Mucosa of descending colon (tissue), 3 donors: Measurements from ENCODE around the gene UTS2R. TPM values are rescaled to one million over a fixed set of nuclear protein-coding genes. Genes with fewer than 3 reads are reported as not detected.
A peak's percentile ranks its signal among the peaks of the same experiment; 100 is the strongest.
"Not testable (repeated sequence)": the region's sequence is repeated elsewhere in the genome, so short reads cannot be mapped to it uniquely, and the experiment has no call there.

Experiments
- ATAC-seq: fragments of 200-7000 bp; cut with Tn5 transposase; one replicate; pipeline ENCODE4 v1.9.1; 2020; ENCODE audit warnings: mild to moderate bottlenecking, moderate library complexity
- DNase-seq, 3 donors: peaks; one replicate each; pipeline ENCODE4 v3.0.0-alpha.2; 2020
- H3K36me3 ChIP-seq: fragments of 200-600 bp; one replicate; pipeline ENCODE4 v1.8.0; 2021; ENCODE audit warnings: low read depth, mild to moderate bottlenecking
- H3K4me1 ChIP-seq: fragments of 200-600 bp; one replicate; pipeline ENCODE4 v1.8.0; 2021; ENCODE audit warnings: low read depth, mild to moderate bottlenecking
- H3K4me3 ChIP-seq: fragments of 200-600 bp; one replicate; pipeline ENCODE4 v1.8.0; 2021; ENCODE audit warnings: mild to moderate bottlenecking
- H3K9me3 ChIP-seq: fragments of 200-600 bp; one replicate; pipeline ENCODE4 v1.8.0; 2021; ENCODE audit warnings: mild to moderate bottlenecking
- CTCF ChIP-seq: fragments of 200-600 bp; IDR thresholded peaks from one replicate; pipeline ENCODE4 v1.8.0; 2022; ENCODE audit warnings: antibody characterized with exemption, mild to moderate bottlenecking
- intact Hi-C, 2 donors: fragments of 100-400 bp; cut with DNase I in 1 of 2; cut with micrococcal nuclease in 1 of 2; formaldehyde crosslinking; loops; one replicate each; pipeline versions ENCODE4 v1.11.0 to v1.11.1; 2022; cut with DNase I, micrococcal nuclease
- total RNA-seq, 3 donors: library from RNA; stranded (reverse); fragmentation: NEBNext Ultra II Directional in 2 of 3; extraction: Animal tissue kit (Norgen Biotek cat#: 25700) in 2 of 3; gene quantifications; one replicate each; pipeline versions ENCODE4 v1.2.1 to v1.2.4, GENCODE V29; 2021 to 2023
- donor health status: DM: no; HTN: no; CAD: no; lungs with moderate emphysema.
- donor health status: DM: no; HTN: no; CAD: no.
- donor health status: DM: no; HTN: yes; CAD: no.

Gene UTS2R
- total RNA-seq, 3 donors from 2014 or later = not detected

GRCh38 chr17:82380860-82381702 lies 9.5 kb downstream of the UTS2R start:
- H3K4me3 ChIP-seq = no peak overlapping the region
- peaks cover 5% of the 10 kb centered on the region for H3K4me1 ChIP-seq
- ATAC-seq (peak; percentile 28), DNase-seq (no peak)
- no peak for TF ChIP-seq CTCF
- intact Hi-C loops = no loop called here
- no peaks in the 10 kb centered on the region for H3K9me3 ChIP-seq
- H3K36me3 ChIP-seq = no peaks in the 10 kb centered on the region

GRCh38 chr17:82381703-82382009 lies 10.1 kb downstream of the UTS2R start:
- H3K4me1 ChIP-seq, H3K9me3 ChIP-seq, H3K36me3 ChIP-seq, intact Hi-C loops, ATAC-seq, H3K4me3 ChIP-seq: not testable (repeated sequence)
- peak in 1 of 3 donors; percentile 17 for DNase-seq

GRCh38 chr17:82382220-82382932 lies 10.8 kb downstream of the UTS2R start:
- DNase-seq, ATAC-seq, intact Hi-C loops: not testable (repeated sequence)

GRCh38 chr17:82382933-82383255 lies 11.3 kb downstream of the UTS2R start:
- no peak for TF ChIP-seq CTCF
- intact Hi-C loops = no loop called here
- Histone ChIP-seq H3K4me1 (peaks cover 5% of the 10 kb centered on the region), H3K9me3 (no peaks in the 10 kb centered on the region), H3K36me3 (no peaks in the 10 kb centered on the region), H3K4me3 (no peak overlapping the region)
- DNase-seq (peak in 1 of 3 donors; percentile 48), ATAC-seq (no peak)

More at GRCh38 chr17:82382220-82382932, 10.8 kb downstream of the UTS2R start:
- not testable (repeated sequence) for H3K4me1 ChIP-seq, H3K9me3 ChIP-seq, H3K4me3 ChIP-seq, H3K36me3 ChIP-seq

DNA sequence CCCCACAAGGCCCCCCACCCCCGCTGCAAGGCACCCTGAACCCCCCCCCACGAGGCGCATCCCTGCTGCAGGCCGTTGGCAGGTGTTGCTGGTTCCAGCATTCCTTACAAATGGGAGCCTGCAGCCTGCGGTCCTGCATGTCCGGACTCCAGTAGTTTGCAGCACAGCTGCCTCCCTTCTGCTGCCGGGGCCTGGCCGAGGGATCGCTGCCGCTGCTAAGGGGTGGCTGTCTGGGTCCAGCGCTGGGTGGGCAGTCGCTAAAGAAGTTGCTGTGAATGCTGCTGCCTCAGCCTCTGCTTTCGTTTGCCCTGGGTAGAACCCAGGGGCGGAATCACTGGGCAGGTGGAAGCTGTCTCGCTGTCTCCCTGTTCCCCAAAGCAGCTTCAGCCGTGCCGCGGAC lies 11.8 kb downstream of the UTS2R start:
- DNase-seq (peak in 1 of 3 donors; percentile 34), ATAC-seq (no peak)
- Histone ChIP-seq H3K9me3 (no peaks in the 10 kb centered on the region), H3K4me1 (peaks cover 5% of the 10 kb centered on the region), H3K4me3 (no peak overlapping the region), H3K36me3 (no peaks in the 10 kb centered on the region)
- TF ChIP-seq CTCF = no peak
- intact Hi-C loops = no loop called here

GRCh38 chr17:82384051-82384729 lies 12.6 kb downstream of the UTS2R start:
- no peak for TF ChIP-seq CTCF
- Histone ChIP-seq H3K36me3 (no peaks in the 10 kb centered on the region), H3K9me3 (no peaks in the 10 kb centered on the region), H3K4me3 (no peak overlapping the region), H3K4me1 (peaks cover 5% of the 10 kb centered on the region)
- ATAC-seq (no peak), DNase-seq (peak in 1 of 3 donors; percentile 27)
- intact Hi-C loops = no loop called here
